ENCODE results near the gene KLF16. TPM values are rescaled to one million over a fixed set of nuclear protein-coding genes. Genes with fewer than 3 reads are reported as not detected.
A peak's percentile ranks its signal among the peaks of the same experiment; 100 is the strongest.
"Not testable (repeated sequence)": the region's sequence is repeated elsewhere in the genome, so short reads cannot be mapped to it uniquely, and the experiment has no call there.

Gene KLF16
- total RNA-seq, 1 donor, result 6.9 TPM

DNA sequence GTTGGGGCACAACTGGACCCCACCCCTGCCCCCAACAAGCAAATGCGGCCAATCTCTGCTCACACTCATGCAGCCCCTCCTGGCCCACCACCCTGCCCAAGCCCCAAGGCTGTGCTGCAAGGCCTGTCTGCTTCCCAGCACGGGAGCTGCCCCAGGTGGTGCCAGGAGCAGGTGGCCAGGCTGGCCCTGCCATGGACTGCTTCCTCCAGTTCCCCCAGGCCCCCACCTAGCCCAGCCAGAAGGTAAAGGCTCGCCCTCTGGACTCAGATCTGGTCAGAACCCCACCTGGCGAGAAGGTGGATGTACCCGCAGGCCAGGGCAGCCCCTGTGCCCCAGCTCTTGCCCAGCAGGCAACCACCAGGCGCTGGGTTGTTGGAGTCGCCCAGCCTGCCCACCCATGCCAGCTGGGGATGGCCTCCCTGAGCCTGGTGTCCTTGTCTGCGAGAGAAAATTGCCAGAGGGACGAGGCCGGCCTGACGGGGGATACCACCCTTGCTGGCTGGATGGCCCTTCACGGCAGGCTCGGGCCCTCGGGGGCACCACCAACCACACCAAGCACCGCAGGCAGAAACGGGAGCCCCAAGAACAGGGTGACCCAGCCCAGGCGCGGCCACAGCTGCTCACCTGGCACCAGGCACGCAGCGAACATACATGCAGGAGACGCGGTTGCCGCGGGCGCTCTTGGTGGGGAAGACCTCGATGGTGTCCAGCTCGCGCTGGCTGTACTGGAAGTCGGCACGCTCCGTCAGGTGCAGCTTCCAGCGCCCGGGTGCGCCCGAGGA is 17.4 kb upstream of the KLF16 start:
- Histone ChIP-seq H3K36me3 (ENCODE audit: insufficient read depth, low read length) (no peaks in the 10 kb centered on the region), H3K27me3 (ENCODE audit: insufficient read depth, low read length) (no peaks in the 10 kb centered on the region), H3K4me1 (ENCODE audit: insufficient read depth, low read length) (peaks cover 16% of the 10 kb centered on the region), H3K4me3 (ENCODE audit: insufficient read depth, low read length) (no peak overlapping the region), H3K9me3 (ENCODE audit: low read depth, low read length) (no peaks in the 10 kb centered on the region), H3K79me2 (ENCODE audit: insufficient read depth, low read length) (peaks cover 54% of the 10 kb centered on the region), H4K20me1 (ENCODE audit: insufficient read depth, low read length) (peaks cover 38% of the 10 kb centered on the region), H3K4me2 (ENCODE audit: insufficient read depth, low read length) (no peak overlapping the region), H2AFZ (ENCODE audit: low read length) (no peak overlapping the region), H3K27ac (ENCODE audit: low read depth, low read length) (no peak overlapping the region)
- TF ChIP-seq, protein P1, sequence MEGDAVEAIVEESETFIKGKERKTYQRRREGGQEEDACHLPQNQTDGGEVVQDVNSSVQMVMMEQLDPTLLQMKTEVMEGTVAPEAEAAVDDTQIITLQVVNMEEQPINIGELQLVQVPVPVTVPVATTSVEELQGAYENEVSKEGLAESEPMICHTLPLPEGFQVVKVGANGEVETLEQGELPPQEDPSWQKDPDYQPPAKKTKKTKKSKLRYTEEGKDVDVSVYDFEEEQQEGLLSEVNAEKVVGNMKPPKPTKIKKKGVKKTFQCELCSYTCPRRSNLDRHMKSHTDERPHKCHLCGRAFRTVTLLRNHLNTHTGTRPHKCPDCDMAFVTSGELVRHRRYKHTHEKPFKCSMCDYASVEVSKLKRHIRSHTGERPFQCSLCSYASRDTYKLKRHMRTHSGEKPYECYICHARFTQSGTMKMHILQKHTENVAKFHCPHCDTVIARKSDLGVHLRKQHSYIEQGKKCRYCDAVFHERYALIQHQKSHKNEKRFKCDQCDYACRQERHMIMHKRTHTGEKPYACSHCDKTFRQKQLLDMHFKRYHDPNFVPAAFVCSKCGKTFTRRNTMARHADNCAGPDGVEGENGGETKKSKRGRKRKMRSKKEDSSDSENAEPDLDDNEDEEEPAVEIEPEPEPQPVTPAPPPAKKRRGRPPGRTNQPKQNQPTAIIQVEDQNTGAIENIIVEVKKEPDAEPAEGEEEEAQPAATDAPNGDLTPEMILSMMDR (IDR thresholded peaks at IDR 0.05; ENCODE audit: extremely low read depth, low read depth, low read length), result no peak
- DNase-seq (ENCODE audit: insufficient read length, low spot score, missing footprints), result peak; percentile 61

DNA sequence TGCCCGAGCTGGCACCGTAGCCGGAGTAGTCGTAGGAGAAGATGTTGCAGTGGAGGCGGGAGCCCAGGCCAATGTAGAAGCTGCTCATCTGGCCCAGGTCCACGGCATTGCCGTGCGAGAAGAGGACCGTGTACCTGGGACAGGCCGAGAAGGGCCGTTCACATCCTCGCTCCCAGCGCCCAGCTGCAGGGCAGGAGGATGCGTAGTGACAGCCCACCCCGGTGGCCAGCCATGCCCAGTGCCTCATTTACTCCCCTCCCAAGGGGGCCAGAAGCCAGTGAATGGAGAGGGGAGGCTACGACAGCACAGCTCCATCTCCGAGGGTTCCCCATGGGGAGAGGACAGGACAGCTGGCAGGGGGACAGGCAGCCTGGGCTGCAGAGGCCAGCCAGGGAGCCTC is 16.6 kb upstream of the KLF16 start:
- peaks cover 61% of the 10 kb centered on the region for H3K79me2 ChIP-seq (ENCODE audit: insufficient read depth, low read length)

DNA sequence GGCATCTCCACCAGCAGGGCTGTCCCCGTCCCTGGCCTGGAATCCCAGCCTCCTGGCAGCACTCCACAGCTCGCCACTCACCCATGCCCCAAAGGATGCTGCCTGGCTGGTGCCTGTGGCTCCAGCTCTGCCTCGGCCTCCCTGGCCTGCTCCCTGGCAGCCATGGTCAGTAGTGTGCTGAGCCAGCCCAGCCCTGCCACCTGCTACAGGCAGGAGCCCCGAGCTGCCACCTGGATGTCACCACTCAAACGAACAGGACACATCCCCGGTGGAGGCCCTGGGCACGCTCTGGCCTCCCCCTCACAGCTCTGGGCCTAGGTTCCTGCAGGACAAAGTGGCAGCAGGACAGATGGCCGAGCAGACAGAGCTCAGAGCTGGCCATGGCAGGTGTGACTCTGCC is 15.2 kb upstream of the KLF16 start:
- not testable (repeated sequence) for H3K9me3 ChIP-seq (ENCODE audit: low read depth, low read length); H3K4me2 ChIP-seq (ENCODE audit: insufficient read depth, low read length); H3K27me3 ChIP-seq (ENCODE audit: insufficient read depth, low read length); H3K4me3 ChIP-seq (ENCODE audit: insufficient read depth, low read length); H3K36me3 ChIP-seq (ENCODE audit: insufficient read depth, low read length); DNase-seq (ENCODE audit: insufficient read length, low spot score, missing footprints); H2AFZ ChIP-seq (ENCODE audit: low read length); H3K27ac ChIP-seq (ENCODE audit: low read depth, low read length)
- Histone ChIP-seq H3K79me2 (ENCODE audit: insufficient read depth, low read length) (peaks cover 61% of the 10 kb centered on the region), H4K20me1 (ENCODE audit: insufficient read depth, low read length) (peaks cover 37% of the 10 kb centered on the region), H3K4me1 (ENCODE audit: insufficient read depth, low read length) (peaks cover 21% of the 10 kb centered on the region)

More for the DNA sequence above, 16.6 kb upstream of the KLF16 start:
- not testable (repeated sequence) for H3K36me3 ChIP-seq (ENCODE audit: insufficient read depth, low read length); H2AFZ ChIP-seq (ENCODE audit: low read length); H3K4me2 ChIP-seq (ENCODE audit: insufficient read depth, low read length); H3K9me3 ChIP-seq (ENCODE audit: low read depth, low read length); H3K27me3 ChIP-seq (ENCODE audit: insufficient read depth, low read length); H3K4me3 ChIP-seq (ENCODE audit: insufficient read depth, low read length); H3K27ac ChIP-seq (ENCODE audit: low read depth, low read length)
- peaks cover 45% of the 10 kb centered on the region for H4K20me1 ChIP-seq (ENCODE audit: insufficient read depth, low read length)
- peak; percentile 69 for DNase-seq (ENCODE audit: insufficient read length, low spot score, missing footprints)
- H3K4me1 ChIP-seq (ENCODE audit: insufficient read depth, low read length), result peaks cover 19% of the 10 kb centered on the region

DNA sequence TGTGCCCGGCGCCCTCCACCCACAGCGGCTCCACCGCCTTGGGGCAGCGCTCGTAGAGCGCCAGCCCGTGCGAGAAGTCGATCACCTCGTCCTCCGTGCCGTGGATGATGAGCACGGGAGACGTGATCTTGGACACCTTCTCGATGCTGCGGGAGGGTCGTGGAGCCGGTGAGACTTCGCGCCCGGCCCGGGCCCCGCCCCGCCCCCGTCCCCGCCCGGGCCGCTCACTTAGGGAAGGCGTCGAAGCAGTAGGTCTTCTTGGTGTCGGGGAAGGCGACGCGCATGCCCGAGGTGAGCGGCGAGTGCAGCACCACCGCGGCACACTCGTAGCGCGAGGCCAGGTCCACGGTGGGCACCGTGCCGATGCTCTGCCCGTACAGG is 13.9 kb upstream of the KLF16 start:
- peaks cover 34% of the 10 kb centered on the region for H4K20me1 ChIP-seq (ENCODE audit: insufficient read depth, low read length)
- not testable (repeated sequence) for H3K4me3 ChIP-seq (ENCODE audit: insufficient read depth, low read length); H2AFZ ChIP-seq (ENCODE audit: low read length); DNase-seq (ENCODE audit: insufficient read length, low spot score, missing footprints); H3K36me3 ChIP-seq (ENCODE audit: insufficient read depth, low read length); H3K27me3 ChIP-seq (ENCODE audit: insufficient read depth, low read length); H3K27ac ChIP-seq (ENCODE audit: low read depth, low read length); H3K9me3 ChIP-seq (ENCODE audit: low read depth, low read length); H3K4me2 ChIP-seq (ENCODE audit: insufficient read depth, low read length)
- peaks cover 61% of the 10 kb centered on the region for H3K79me2 ChIP-seq (ENCODE audit: insufficient read depth, low read length)
- peaks cover 21% of the 10 kb centered on the region for H3K4me1 ChIP-seq (ENCODE audit: insufficient read depth, low read length)

DNA sequence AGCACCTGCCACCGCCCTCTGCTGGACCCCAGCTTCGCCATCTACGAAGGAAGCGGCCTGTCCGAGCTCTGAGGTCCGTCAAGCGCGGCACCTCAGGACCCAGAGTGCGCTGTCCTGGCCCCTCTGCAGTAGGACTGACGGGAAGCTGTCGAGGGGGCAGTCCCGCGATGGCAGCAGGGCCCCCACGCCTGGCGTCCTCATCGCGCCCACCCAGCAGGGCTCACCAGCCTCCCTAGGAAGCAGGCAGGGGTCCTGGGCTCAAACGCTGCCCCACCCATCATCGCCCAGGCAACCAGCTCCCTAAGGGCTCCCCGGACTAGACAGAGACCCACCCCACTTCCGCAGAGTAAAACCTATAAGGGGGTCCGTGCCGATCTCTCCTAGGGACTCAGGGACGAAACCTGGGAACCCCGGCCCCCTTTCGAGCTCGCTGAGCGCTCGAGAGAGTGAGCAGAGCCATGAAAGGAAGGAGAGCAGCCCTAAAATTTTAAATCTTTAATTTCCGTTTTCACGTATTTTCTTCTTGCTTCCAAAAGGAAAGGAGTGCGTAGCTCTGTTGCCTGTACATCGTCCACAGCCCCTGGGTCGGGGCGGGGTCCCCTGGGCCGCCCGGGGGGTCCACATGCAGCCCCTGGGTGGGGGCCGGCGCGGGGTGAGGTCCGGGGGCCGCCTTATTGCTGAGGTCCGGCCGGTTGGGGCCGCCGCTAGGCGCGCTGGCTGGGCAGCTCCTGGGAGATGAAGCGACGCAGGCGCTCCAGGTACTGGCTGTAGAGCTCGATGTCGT is 13.3 kb upstream of the KLF16 start:
- Histone ChIP-seq H3K4me2 (ENCODE audit: insufficient read depth, low read length) (peak overlapping the region; percentile 99), H2AFZ (ENCODE audit: low read length) (peak overlapping the region; percentile 62), H3K4me1 (ENCODE audit: insufficient read depth, low read length) (peaks cover 21% of the 10 kb centered on the region), H4K20me1 (ENCODE audit: insufficient read depth, low read length) (peaks cover 31% of the 10 kb centered on the region), H3K27ac (ENCODE audit: low read depth, low read length) (peak overlapping the region; percentile 95), H3K79me2 (ENCODE audit: insufficient read depth, low read length) (peaks cover 61% of the 10 kb centered on the region), H3K4me3 (ENCODE audit: insufficient read depth, low read length) (peak overlapping the region; percentile 99)
- not testable (repeated sequence) for H3K9me3 ChIP-seq (ENCODE audit: low read depth, low read length); H3K27me3 ChIP-seq (ENCODE audit: insufficient read depth, low read length); H3K36me3 ChIP-seq (ENCODE audit: insufficient read depth, low read length)
- peak; percentile 90 for DNase-seq (ENCODE audit: insufficient read length, low spot score, missing footprints)
